ENCODE measurements around the gene ACTC1. TPM values are rescaled to one million over a fixed set of nuclear protein-coding genes. Genes with fewer than 3 reads are reported as not detected.

Gene ACTC1
- total and polyA plus RNA-seq, 10 of the 15 experiments (the other 5 are each of a cell fraction or from before 2014, with no cell fraction given): 1.6 TPM; not detected in 9

DNA sequence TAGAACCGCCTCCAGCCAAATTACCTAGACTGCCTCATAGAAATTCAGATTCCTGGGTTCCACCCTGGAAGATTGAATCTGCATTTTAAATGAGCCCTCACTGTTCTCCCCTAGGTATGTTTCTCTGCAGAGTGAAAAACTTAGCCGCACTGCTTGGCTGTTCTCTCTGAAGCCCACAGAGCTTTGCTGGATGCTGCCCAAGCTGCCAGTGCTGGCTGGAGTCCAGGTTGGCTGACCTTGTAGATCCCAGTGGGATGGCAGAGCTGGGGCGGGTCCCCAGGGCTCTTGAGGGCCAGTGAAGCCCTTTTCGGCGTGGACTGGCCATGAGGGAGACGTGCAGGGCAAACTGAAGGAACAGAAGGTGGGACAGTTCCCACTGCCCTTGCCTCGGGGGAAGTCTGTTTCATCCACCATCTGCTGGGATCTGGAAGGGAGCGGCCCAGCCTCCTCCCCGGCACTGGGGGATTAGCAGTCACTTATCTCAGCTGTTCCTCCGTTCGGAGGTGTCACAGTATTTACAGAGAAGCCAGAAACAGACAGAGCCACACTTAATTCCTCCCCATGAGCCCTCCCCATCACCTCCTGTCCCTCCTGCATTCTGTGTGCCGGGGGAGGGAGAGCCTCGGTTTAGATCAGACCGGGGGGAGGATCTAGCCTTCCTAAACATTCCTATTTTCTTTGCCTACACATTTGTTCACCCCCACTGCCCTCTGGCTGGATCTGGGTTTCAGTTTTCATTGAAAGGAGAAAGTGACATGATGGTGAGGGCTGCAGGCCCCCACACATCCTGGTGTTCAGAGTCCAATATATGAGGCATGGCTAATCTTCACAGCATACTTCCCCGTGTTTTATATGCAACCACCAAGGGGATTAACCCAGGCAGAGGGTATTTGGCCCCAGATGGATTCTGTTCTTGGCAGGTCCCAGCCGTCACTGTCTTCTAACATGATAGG, 4.1 kb upstream of the ACTC1 start:
- Histone ChIP-seq H3K4me2 (ENCODE audit: control insufficient read depth, insufficient read depth) (no peak overlapping the region), H3K79me2 (ENCODE audit: control insufficient read depth, insufficient read depth, low read length) (no peaks in the 10 kb centered on the region), H3K9me3 (replicated peaks; ENCODE audit: control insufficient read depth, insufficient read depth, low read length) (no peaks in the 10 kb centered on the region), H3K4me1 (ENCODE audit: control insufficient read depth, insufficient read depth, low read length) (no peaks in the 10 kb centered on the region), H2AFZ (ENCODE audit: control insufficient read depth, low read depth, low read length) (no peak overlapping the region), H3K9ac (ENCODE audit: control insufficient read depth, insufficient read depth, low read length) (no peak overlapping the region), H3K27ac (ENCODE audit: control insufficient read depth, insufficient read depth) (no peak overlapping the region), H3K27me3 (replicated peaks in 1 of 2; ENCODE audit: control insufficient read depth in 2 of 2, insufficient read depth in 2 of 2, low read length in 1 of 2) (peaks cover 2 to 5% of the 10 kb centered on the region in 2 experiments; a peak in 3 of 4 replicates), H3K36me3 (ENCODE audit: control insufficient read depth in 2 of 2, insufficient read depth in 2 of 2, low read length in 1 of 2) (no peaks in the 10 kb centered on the region), H4K20me1 (ENCODE audit: control insufficient read depth, insufficient read depth) (no peaks in the 10 kb centered on the region), H3K4me3 (no peak overlapping the region)
- CTCF ChIA-PET: no interaction called here
- BruUV-seq (replicated peaks): no TSS peak
- no peak for FAIRE-seq
- DNase-seq (ENCODE audit: low read depth, low spot score): no peak
- intact Hi-C loops (cut with micrococcal nuclease; ENCODE audit: unreplicated experiment): no loop called here
- in situ Hi-C loops (cut with MboI): no loop called here
- SMC1A ChIA-PET (ENCODE audit: uncharacterized antibody, unreplicated experiment): no interaction called here
- WGBS (ENCODE audit: insufficient coverage, insufficient replicate concordance, low lambda C conversion rate, missing lambda C conversion rate): 24% methylated on average over 16 of the region's 16 CpGs
- no peak for ATAC-seq
- POLR2A ChIA-PET: no interaction called here
- RAD21 ChIA-PET (ENCODE audit: unreplicated experiment): no interaction called here
- TF ChIP-seq CBFB (IDR thresholded peaks at IDR 0.05; ENCODE audit: low read depth) (no peak), IKZF2 (IDR thresholded peaks at IDR 0.05) (no peak), FOS (IDR thresholded peaks at IDR 0.05; ENCODE audit: borderline replicate concordance, extremely low read depth, insufficient read length) (no peak), EP300 (IDR thresholded peaks at IDR 0.05; ENCODE audit: borderline replicate concordance in 1 of 2, control insufficient read depth in 1 of 2, low read depth in 2 of 2, low read length in 2 of 2) (no peak), HDGF (IDR thresholded peaks at IDR 0.05) (no peak), JUNB (IDR thresholded peaks at IDR 0.05) (no peak), FOXK2 (IDR thresholded peaks at IDR 0.05) (no peak), NBN (IDR thresholded peaks at IDR 0.05) (no peak), TCF3 (IDR thresholded peaks at IDR 0.05; ENCODE audit: borderline replicate concordance, insufficient read depth, low read depth, low read length) (no peak), RFX5 (IDR thresholded peaks at IDR 0.05; ENCODE audit: low read depth, low read length) (no peak)
- TF ChIP-seq, protein P1, sequence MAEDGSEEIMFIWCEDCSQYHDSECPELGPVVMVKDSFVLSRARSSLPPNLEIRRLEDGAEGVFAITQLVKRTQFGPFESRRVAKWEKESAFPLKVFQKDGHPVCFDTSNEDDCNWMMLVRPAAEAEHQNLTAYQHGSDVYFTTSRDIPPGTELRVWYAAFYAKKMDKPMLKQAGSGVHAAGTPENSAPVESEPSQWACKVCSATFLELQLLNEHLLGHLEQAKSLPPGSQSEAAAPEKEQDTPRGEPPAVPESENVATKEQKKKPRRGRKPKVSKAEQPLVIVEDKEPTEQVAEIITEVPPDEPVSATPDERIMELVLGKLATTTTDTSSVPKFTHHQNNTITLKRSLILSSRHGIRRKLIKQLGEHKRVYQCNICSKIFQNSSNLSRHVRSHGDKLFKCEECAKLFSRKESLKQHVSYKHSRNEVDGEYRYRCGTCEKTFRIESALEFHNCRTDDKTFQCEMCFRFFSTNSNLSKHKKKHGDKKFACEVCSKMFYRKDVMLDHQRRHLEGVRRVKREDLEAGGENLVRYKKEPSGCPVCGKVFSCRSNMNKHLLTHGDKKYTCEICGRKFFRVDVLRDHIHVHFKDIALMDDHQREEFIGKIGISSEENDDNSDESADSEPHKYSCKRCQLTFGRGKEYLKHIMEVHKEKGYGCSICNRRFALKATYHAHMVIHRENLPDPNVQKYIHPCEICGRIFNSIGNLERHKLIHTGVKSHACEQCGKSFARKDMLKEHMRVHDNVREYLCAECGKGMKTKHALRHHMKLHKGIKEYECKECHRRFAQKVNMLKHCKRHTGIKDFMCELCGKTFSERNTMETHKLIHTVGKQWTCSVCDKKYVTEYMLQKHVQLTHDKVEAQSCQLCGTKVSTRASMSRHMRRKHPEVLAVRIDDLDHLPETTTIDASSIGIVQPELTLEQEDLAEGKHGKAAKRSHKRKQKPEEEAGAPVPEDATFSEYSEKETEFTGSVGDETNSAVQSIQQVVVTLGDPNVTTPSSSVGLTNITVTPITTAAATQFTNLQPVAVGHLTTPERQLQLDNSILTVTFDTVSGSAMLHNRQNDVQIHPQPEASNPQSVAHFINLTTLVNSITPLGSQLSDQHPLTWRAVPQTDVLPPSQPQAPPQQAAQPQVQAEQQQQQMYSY (CRISPR knock-in tag; IDR thresholded peaks at IDR 0.05): no peak
- TF ChIP-seq, protein P2, sequence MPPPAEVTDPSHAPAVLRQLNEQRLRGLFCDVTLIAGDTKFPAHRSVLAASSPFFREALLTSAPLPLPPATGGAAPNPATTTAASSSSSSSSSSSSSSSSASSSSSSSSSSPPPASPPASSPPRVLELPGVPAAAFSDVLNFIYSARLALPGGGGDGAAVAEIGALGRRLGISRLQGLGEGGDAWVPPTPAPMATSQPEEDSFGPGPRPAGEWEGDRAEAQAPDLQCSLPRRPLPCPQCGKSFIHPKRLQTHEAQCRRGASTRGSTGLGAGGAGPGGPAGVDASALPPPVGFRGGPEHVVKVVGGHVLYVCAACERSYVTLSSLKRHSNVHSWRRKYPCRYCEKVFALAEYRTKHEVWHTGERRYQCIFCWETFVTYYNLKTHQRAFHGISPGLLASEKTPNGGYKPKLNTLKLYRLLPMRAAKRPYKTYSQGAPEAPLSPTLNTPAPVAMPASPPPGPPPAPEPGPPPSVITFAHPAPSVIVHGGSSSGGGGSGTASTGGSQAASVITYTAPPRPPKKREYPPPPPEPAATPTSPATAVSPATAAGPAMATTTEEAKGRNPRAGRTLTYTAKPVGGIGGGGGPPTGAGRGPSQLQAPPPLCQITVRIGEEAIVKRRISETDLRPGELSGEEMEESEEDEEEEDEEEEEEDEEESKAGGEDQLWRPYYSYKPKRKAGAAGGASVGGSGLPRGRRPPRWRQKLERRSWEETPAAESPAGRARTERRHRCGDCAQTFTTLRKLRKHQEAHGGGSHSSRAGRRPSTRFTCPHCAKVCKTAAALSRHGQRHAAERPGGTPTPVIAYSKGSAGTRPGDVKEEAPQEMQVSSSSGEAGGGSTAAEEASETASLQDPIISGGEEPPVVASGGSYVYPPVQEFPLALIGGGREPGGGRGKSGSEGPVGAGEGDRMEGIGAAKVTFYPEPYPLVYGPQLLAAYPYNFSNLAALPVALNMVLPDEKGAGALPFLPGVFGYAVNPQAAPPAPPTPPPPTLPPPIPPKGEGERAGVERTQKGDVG (CRISPR knock-in tag; IDR thresholded peaks at IDR 0.05): no peak
- TF ChIP-seq, protein P3, sequence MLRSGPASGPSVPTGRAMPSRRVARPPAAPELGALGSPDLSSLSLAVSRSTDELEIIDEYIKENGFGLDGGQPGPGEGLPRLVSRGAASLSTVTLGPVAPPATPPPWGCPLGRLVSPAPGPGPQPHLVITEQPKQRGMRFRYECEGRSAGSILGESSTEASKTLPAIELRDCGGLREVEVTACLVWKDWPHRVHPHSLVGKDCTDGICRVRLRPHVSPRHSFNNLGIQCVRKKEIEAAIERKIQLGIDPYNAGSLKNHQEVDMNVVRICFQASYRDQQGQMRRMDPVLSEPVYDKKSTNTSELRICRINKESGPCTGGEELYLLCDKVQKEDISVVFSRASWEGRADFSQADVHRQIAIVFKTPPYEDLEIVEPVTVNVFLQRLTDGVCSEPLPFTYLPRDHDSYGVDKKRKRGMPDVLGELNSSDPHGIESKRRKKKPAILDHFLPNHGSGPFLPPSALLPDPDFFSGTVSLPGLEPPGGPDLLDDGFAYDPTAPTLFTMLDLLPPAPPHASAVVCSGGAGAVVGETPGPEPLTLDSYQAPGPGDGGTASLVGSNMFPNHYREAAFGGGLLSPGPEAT (IDR thresholded peaks at IDR 0.05; ENCODE audit: low read depth): no peak
- TF ChIP-seq, protein P4, sequence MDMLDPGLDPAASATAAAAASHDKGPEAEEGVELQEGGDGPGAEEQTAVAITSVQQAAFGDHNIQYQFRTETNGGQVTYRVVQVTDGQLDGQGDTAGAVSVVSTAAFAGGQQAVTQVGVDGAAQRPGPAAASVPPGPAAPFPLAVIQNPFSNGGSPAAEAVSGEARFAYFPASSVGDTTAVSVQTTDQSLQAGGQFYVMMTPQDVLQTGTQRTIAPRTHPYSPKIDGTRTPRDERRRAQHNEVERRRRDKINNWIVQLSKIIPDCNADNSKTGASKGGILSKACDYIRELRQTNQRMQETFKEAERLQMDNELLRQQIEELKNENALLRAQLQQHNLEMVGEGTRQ (IDR thresholded peaks at IDR 0.05; ENCODE audit: borderline replicate concordance, low read depth, low read length): no peak

Measured in GM12878 (cell line).